ENCODE data around the gene MAP4K4.
A peak's percentile ranks its signal among the peaks of the same experiment; 100 is the strongest.

The MAP4K4 gene

GRCh38 chr2:101697124-101698013 lies at the start of gene MAP4K4:
MAP4K4 (plus strand) TSS chr2:101697707; CDS start chr2:101698081, 374 bp downstream.
- peak; percentile 58 to 81 (median 73) for DNase-seq (ENCODE audit: low read depth in 3 of 3)

DNA sequence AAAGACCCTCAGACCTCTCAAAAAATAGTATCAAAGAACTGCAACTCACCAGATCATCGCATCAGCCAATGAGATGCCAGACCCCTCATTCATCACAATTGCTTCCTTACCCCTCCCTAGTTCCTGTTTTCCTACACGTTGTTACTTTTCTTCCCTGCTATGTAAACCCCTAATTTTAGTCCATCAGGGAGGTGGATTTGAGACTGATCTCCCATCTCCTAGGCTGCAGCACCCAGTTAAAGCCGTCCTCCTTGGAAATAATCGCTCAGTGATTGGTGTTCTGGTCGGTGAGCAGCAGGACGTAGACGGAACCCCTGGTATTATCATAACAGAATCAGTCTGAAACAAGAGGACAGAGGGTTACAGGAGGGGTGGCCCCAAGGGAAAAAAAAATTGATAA lies 44.0 kb upstream of the MAP4K4 start:
- no peak for DNase-seq (ENCODE audit: low read depth in 3 of 3)

DNA sequence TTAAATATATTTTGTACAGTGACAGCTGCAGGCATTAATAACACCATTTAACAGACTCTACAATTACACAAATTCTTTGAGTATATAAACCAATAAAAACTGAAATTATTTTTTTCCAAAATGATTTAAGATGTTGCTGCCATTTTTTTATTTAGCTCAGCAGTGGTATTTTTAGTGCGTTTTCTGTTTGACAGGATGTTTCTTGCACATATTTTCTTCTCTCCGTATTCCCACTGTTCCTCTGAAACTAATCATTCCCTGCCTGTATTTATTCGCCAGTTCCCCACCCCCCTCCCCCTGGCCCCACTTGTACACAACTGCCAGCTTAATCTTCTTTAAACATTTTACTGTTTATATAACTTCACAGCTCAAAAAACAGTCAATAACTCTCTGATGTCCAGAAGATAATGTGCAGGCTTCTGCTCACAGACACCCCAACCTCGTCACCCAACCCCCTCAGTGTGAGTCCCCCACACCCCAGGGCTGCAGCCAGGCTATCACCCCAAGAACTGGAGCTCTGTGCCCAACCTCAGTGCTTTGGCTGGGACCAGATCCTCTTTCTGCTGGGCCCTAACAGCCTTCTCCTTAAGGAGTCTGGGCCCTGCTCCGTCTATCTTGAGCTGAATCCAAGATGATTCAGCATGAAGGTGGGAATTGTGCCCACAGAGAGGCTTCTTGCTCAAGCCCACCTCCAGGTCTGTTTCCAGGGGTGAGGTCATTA lies 41.6 kb upstream of the MAP4K4 start:
- no peak for DNase-seq (ENCODE audit: low read depth in 3 of 3)

DNA sequence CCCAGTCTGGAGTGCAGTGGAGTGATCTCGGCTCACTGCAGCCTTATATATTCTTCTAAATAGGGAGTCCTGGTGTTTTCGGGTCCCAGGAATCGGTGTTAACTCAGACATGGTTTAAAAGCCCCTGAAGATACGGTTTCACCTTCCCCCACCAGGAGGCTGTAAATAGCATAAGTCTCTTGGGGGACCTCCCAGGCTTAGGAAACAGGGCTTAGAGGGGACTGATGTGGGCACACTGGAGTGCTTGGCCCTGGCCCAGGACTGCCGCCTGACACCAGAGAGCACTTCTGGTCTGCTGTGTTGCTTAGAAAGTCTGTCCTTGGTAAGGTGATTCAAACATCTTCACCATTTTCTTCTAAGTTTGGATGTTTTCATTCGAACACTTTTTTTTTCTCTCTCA lies 39.7 kb upstream of the MAP4K4 start:
- DNase-seq (ENCODE audit: low read depth in 3 of 3), result no peak

DNA sequence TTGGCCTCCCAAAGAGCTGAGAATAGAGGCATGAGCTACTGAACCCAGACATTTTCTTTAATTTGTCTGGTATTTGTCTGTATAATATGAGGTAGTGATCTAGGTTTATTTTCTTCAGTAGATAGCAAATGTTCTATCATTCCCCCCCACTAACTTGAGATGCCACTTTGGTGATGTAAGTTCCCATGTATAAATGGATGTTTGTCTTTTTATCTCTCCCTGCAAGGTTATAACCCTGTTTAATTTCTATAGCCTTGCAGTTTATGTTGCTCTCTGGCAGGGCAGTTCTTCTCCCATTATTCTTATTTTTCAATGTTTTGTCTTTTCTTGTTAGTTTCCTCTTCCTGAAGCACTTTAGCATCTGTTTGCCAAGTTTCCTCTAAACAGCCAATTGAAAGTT lies 39.1 kb upstream of the MAP4K4 start:
- no peak for DNase-seq (ENCODE audit: low read depth in 3 of 3)

DNA sequence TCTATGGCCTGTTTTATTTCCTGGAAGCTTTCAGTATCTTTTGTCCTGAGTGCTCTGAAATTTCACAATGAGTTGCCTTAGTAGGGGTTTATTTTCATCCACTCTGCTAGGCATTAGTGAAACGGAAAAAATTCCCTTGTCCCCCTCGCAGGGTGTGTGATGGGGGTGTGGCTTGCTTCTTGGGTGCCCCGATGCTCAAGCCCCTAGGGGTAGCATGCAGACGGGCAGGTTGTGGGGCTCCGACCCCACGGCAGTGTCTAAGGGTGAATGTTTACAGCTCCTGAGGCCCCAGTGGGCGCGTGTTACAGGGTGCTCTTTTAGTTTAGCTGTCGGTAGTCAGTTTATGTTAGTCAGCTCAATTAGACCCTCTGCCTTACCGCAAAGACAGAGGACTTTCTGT lies 32.2 kb upstream of the MAP4K4 start:
- DNase-seq (ENCODE audit: low read depth in 3 of 3), result no peak

DNA sequence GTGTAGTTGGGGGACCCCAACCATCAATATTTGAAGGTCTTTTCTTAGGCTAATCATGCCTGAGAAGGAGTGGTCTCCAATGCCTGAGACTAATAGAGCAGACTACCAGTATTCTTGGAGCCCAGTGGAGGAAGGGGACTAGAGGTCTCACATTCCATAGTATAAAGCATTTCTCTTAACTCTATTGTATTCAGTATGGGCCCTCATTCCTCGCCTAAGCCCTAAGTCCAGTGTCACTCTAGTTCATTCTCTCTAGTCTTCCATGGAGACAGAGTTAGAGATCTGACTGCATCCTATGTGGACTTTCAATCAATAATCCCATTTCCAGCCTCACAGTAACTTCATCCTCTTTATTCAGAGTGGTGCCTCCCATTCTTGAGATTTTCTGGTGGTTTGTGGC lies 29.7 kb upstream of the MAP4K4 start:
- DNase-seq (ENCODE audit: low read depth in 3 of 3), result no peak

DNA sequence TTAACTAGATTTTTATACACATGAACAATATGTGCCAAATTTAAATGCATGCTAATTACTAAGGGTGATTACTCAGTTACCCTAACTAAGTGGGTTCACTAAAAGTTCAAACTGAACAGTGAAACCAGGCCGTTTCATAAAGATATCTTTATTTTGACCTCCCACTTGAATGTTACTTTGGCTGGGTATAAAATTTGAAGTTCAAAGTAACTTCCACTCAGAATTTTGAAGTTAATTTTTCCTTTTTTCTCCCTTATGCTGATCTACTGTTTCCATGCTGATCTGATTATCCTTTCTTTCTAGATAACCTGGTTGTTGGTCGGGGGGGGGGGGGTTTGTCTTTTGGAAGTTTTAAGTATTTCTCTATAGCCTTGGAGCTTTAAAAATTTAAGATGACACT lies 25.5 kb upstream of the MAP4K4 start:
- no peak for DNase-seq (ENCODE audit: low read depth in 3 of 3)

- no peak for DNase-seq (ENCODE audit: low read depth in 3 of 3)
These were observed 23.6 kb upstream of the MAP4K4 start for GRCh38 chr2:101673920-101674319.

GRCh38 chr2:101675512-101675911 lies 22.0 kb upstream of the MAP4K4 start:
- no peak for DNase-seq (ENCODE audit: low read depth in 3 of 3)

- no peak for DNase-seq (ENCODE audit: low read depth in 3 of 3)
These were observed 20.8 kb upstream of the MAP4K4 start for GRCh38 chr2:101676674-101677073.

- no peak for DNase-seq (ENCODE audit: low read depth in 3 of 3)
These were observed 19.8 kb upstream of the MAP4K4 start for GRCh38 chr2:101677658-101678057.

GRCh38 chr2:101678379-101678778 lies 19.1 kb upstream of the MAP4K4 start:
- DNase-seq (ENCODE audit: low read depth in 3 of 3), result no peak

GRCh38 chr2:101679037-101679726 lies 18.3 kb upstream of the MAP4K4 start:
- no peak for DNase-seq (ENCODE audit: low read depth in 3 of 3)

- DNase-seq (ENCODE audit: low read depth in 3 of 3), result no peak
These were observed 17.6 kb upstream of the MAP4K4 start for GRCh38 chr2:101679801-101680487.

DNA sequence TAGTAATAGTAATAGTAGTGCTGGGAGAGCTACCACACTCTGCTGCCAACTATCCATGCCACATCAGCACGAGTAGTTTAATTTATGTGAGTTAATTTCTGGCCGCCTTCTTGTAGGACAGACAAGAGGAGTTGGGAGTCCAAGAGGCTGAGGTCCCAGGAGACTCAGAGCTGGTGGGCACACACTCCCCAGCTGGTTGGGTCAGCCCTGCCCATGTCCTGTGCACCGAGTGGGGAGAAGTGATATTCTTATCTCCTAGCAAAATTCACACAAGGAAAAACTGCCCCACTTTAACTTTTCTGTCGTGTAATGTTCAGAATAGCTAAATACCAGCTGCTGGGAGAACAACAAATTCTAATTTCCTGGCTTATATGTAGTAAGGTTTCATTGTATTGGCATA lies 15.2 kb upstream of the MAP4K4 start:
- no peak for DNase-seq (ENCODE audit: low read depth in 3 of 3)

DNA sequence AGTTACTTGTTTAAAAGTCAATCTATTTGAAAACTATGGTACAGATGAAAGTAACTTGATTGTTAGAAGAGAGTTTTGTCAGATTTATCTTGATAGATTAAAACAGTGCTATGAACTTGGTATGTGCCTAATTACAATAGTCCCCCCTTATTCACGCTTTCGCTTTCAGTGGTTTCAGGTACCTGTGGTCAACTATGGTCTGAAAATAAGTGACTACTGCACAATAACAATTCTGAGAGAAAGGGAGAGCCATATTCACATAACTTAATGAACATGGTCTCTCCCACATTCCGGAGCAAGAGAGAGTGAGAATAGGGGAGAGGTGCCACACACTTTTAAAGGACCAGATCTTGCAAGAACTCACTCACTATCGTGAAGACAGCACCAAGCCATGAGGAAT lies 13.2 kb upstream of the MAP4K4 start:
- no peak for DNase-seq (ENCODE audit: low read depth in 3 of 3)

GRCh38 chr2:101688261-101688660 lies 9.2 kb upstream of the MAP4K4 start:
- DNase-seq (ENCODE audit: low read depth in 3 of 3), result no peak

GRCh38 chr2:101689114-101689825 lies 8.2 kb upstream of the MAP4K4 start:
- no peak for DNase-seq (ENCODE audit: low read depth in 3 of 3)

- no peak for DNase-seq (ENCODE audit: low read depth in 3 of 3)
These were observed 6.9 kb upstream of the MAP4K4 start for GRCh38 chr2:101690547-101691152.

DNA sequence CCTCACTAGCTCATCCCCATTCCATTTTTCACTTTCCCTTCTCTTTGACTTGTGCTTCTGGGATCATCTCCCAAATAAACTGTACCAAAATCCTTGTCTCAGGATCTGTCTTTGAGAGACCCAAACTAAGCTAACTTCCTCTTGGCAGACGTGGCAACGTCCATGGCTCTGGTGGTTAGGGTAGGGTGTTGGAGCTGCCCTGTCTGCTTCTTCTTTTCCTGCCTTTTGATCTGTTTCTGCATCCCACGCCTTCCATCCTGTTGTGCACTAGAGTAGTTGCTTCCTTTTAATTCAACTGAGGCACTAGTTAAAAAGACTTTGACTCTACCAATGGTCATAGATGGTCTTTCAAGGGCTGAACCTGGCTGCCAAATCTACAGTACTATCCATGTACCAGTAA lies 5.5 kb upstream of the MAP4K4 start:
- no peak for DNase-seq (ENCODE audit: low read depth in 3 of 3)

All from stimulated activated CD4-positive, alpha-beta T cell treated with anti-CD3 and anti-CD28 coated beads, TNF-alpha, amount 100 ng/mL, for 4 hours (primary cell).